Epithelial cell of proximal tubule (primary cell): Measurements from ENCODE around the gene SPDYE2B. TPM values are rescaled to one million over a fixed set of nuclear protein-coding genes. Genes with fewer than 3 reads are reported as not detected.
"Not testable (repeated sequence)": the region's sequence is repeated elsewhere in the genome, so short reads cannot be mapped to it uniquely, and the experiment has no call there.

Experiments
- DNase-seq: peaks from one replicate; pipeline ENCODE4 v3.0.0-alpha.2; 2011; ENCODE audit warnings: low read depth
- H3K4me3 ChIP-seq: 2 replicates; pipeline ENCODE4 v1.5.1; 2011; ENCODE audit warnings: low read depth, mild to moderate bottlenecking, low read length
- total RNA-seq: library from RNA; depleted of rRNA; stranded (reverse); fragments of >200 nt; gene quantifications from 2 replicates; pipeline ENCODE4 v1.2.3, GENCODE V29; 2015

The SPDYE2B gene
- not detected in 2 replicates for total RNA-seq

- not testable (repeated sequence) for H3K4me3 ChIP-seq, DNase-seq
Observed at GRCh38 chr7:102649924-102650323, at the start of gene SPDYE2B. TSS of gene SPDYE2B (plus strand) at chr7:102650319. CDS start at chr7:102652349, 2,030 bp downstream.

- not testable (repeated sequence) for H3K4me3 ChIP-seq, DNase-seq
Observed at GRCh38 chr7:102602317-102602716, 47.8 kb upstream of the SPDYE2B start.

- H3K4me3 ChIP-seq, DNase-seq: not testable (repeated sequence)
Observed at GRCh38 chr7:102604431-102605145, 45.5 kb upstream of the SPDYE2B start.

- H3K4me3 ChIP-seq: not testable (repeated sequence)
Observed at GRCh38 chr7:102606848-102607247, 43.3 kb upstream of the SPDYE2B start.

GRCh38 chr7:102609734-102610133, 40.4 kb upstream of the SPDYE2B start:
- DNase-seq: not testable (repeated sequence)

More at GRCh38 chr7:102606848-102607247, 43.3 kb upstream of the SPDYE2B start:
- not testable (repeated sequence) for DNase-seq

GRCh38 chr7:102610441-102610840, 39.7 kb upstream of the SPDYE2B start:
- H3K4me3 ChIP-seq, DNase-seq: not testable (repeated sequence)

More at GRCh38 chr7:102609734-102610133, 40.4 kb upstream of the SPDYE2B start:
- H3K4me3 ChIP-seq: not testable (repeated sequence)

GRCh38 chr7:102611013-102611674, 39.0 kb upstream of the SPDYE2B start:
- not testable (repeated sequence) for H3K4me3 ChIP-seq, DNase-seq

GRCh38 chr7:102611675-102612325, 38.3 kb upstream of the SPDYE2B start:
- H3K4me3 ChIP-seq, DNase-seq: not testable (repeated sequence)

- not testable (repeated sequence) for DNase-seq, H3K4me3 ChIP-seq
Observed at GRCh38 chr7:102613575-102614345, 36.4 kb upstream of the SPDYE2B start.

- not testable (repeated sequence) for DNase-seq, H3K4me3 ChIP-seq
Observed at GRCh38 chr7:102614346-102614697, 35.8 kb upstream of the SPDYE2B start.

GRCh38 chr7:102614873-102615272, 35.2 kb upstream of the SPDYE2B start:
- H3K4me3 ChIP-seq, DNase-seq: not testable (repeated sequence)

GRCh38 chr7:102615930-102616329, 34.2 kb upstream of the SPDYE2B start:
- not testable (repeated sequence) for H3K4me3 ChIP-seq, DNase-seq

GRCh38 chr7:102616507-102617125, 33.5 kb upstream of the SPDYE2B start, which contains the start of gene RASA4:
TSS of gene RASA4 (minus strand) at chr7:102616756. CDS start at chr7:102616689, 67 bp downstream.
- DNase-seq: not testable (repeated sequence)
- peak within 1 kb of the TSS; percentile 44 for H3K4me3 ChIP-seq

- not testable (repeated sequence) for H3K4me3 ChIP-seq, DNase-seq
Observed at GRCh38 chr7:102618122-102618521, 32.0 kb upstream of the SPDYE2B start.

- DNase-seq, H3K4me3 ChIP-seq: not testable (repeated sequence)
Observed at GRCh38 chr7:102627271-102627904, 22.7 kb upstream of the SPDYE2B start.

- not testable (repeated sequence) for H3K4me3 ChIP-seq, DNase-seq
Observed at GRCh38 chr7:102630622-102631021, 19.5 kb upstream of the SPDYE2B start.

GRCh38 chr7:102634299-102634698, 15.8 kb upstream of the SPDYE2B start:
- not testable (repeated sequence) for H3K4me3 ChIP-seq, DNase-seq

GRCh38 chr7:102635354-102635753, 14.8 kb upstream of the SPDYE2B start:
- not testable (repeated sequence) for H3K4me3 ChIP-seq, DNase-seq
